ENCODE results near the gene STK32C. TPM values are rescaled to one million over a fixed set of nuclear protein-coding genes. Genes with fewer than 3 reads are reported as not detected.

Gene STK32C
- polyA plus RNA-seq, 2 donors: 4.5 to 5.6 TPM

- no peaks in the 10 kb centered on the region for H3K9me3 ChIP-seq (ENCODE audit: control insufficient read depth in 2 of 2, insufficient read depth in 1 of 2, low read depth in 1 of 2, low read length in 1 of 2)
- H3K27ac ChIP-seq (ENCODE audit: low read depth in 2 of 2, low read length in 1 of 2): no peak overlapping the region
- H3K4me1 ChIP-seq (ENCODE audit: control insufficient read depth in 2 of 2, insufficient read depth in 2 of 2, low read length in 1 of 2): peaks cover 0 to 6% of the 10 kb centered on the region in 2 donors
- no peaks in the 10 kb centered on the region for H3K36me3 ChIP-seq (ENCODE audit: control insufficient read depth in 2 of 2, insufficient read depth in 2 of 2, low read length in 1 of 2)
- H3K27me3 ChIP-seq (ENCODE audit: control insufficient read depth in 1 of 2, insufficient read depth in 2 of 2, low read length in 2 of 2): peaks cover 0 to 2% of the 10 kb centered on the region in 2 donors
- no peak overlapping the region for H3K4me3 ChIP-seq (ENCODE audit: low read depth in 1 of 2, low read length in 2 of 2)
- WGBS, 2 donors: 90 to 92% methylated on average over 12 of the region's 12 CpGs
Observed at GRCh38 chr10:132313305-132313704, 5.6 kb upstream of the STK32C start.

GRCh38 chr10:132311338-132311939 is 3.7 kb upstream of the STK32C start:
- peaks cover 0 to 2% of the 10 kb centered on the region in 2 donors for H3K27me3 ChIP-seq (ENCODE audit: control insufficient read depth in 1 of 2, insufficient read depth in 2 of 2, low read length in 2 of 2)
- 65 to 74% methylated on average over 18 of the region's 18 CpGs for WGBS, 2 donors
- no peaks in the 10 kb centered on the region for H3K36me3 ChIP-seq (ENCODE audit: control insufficient read depth in 2 of 2, insufficient read depth in 2 of 2, low read length in 1 of 2)
- H3K9me3 ChIP-seq (ENCODE audit: control insufficient read depth in 2 of 2, insufficient read depth in 1 of 2, low read depth in 1 of 2, low read length in 1 of 2): no peaks in the 10 kb centered on the region
- H3K4me1 ChIP-seq (ENCODE audit: control insufficient read depth in 2 of 2, insufficient read depth in 2 of 2, low read length in 1 of 2): peaks cover 5 to 12% of the 10 kb centered on the region in 2 donors
- H3K27ac ChIP-seq (ENCODE audit: low read depth in 2 of 2, low read length in 1 of 2): no peak overlapping the region
- H3K4me3 ChIP-seq (ENCODE audit: low read depth in 1 of 2, low read length in 2 of 2): no peak overlapping the region

GRCh38 chr10:132310701-132311337 is 3.1 kb upstream of the STK32C start:
- Histone ChIP-seq H3K4me3 (ENCODE audit: low read depth in 1 of 2, low read length in 2 of 2) (no peak overlapping the region), H3K27me3 (ENCODE audit: control insufficient read depth in 1 of 2, insufficient read depth in 2 of 2, low read length in 2 of 2) (peaks cover 0 to 2% of the 10 kb centered on the region in 2 donors), H3K4me1 (ENCODE audit: control insufficient read depth in 2 of 2, insufficient read depth in 2 of 2, low read length in 1 of 2) (peaks cover 5 to 12% of the 10 kb centered on the region in 2 donors), H3K27ac (ENCODE audit: low read depth in 2 of 2, low read length in 1 of 2) (no peak overlapping the region), H3K9me3 (ENCODE audit: control insufficient read depth in 2 of 2, insufficient read depth in 1 of 2, low read depth in 1 of 2, low read length in 1 of 2) (no peaks in the 10 kb centered on the region), H3K36me3 (ENCODE audit: control insufficient read depth in 2 of 2, insufficient read depth in 2 of 2, low read length in 1 of 2) (no peaks in the 10 kb centered on the region)
- 73 to 80% methylated on average over 17 of the region's 17 CpGs for WGBS, 2 donors

- H3K9me3 ChIP-seq (ENCODE audit: control insufficient read depth in 2 of 2, insufficient read depth in 1 of 2, low read depth in 1 of 2, low read length in 1 of 2): no peaks in the 10 kb centered on the region
- WGBS, 2 donors: 85 to 87% methylated on average over 7 of the region's 7 CpGs
- peaks cover 0 to 2% of the 10 kb centered on the region in 2 donors for H3K27me3 ChIP-seq (ENCODE audit: control insufficient read depth in 1 of 2, insufficient read depth in 2 of 2, low read length in 2 of 2)
- peaks cover 5 to 12% of the 10 kb centered on the region in 2 donors for H3K4me1 ChIP-seq (ENCODE audit: control insufficient read depth in 2 of 2, insufficient read depth in 2 of 2, low read length in 1 of 2)
- peak overlapping the region in 1 of 2 donors; percentile 1 for H3K4me3 ChIP-seq (ENCODE audit: low read depth in 1 of 2, low read length in 2 of 2)
- no peaks in the 10 kb centered on the region for H3K36me3 ChIP-seq (ENCODE audit: control insufficient read depth in 2 of 2, insufficient read depth in 2 of 2, low read length in 1 of 2)
- no peak overlapping the region for H3K27ac ChIP-seq (ENCODE audit: low read depth in 2 of 2, low read length in 1 of 2)
Observed at GRCh38 chr10:132309879-132310591, 2.3 kb upstream of the STK32C start.

GRCh38 chr10:132309471-132309865 is 1.7 kb upstream of the STK32C start:
- Histone ChIP-seq H3K27me3 (ENCODE audit: control insufficient read depth in 1 of 2, insufficient read depth in 2 of 2, low read length in 2 of 2) (peaks cover 0 to 2% of the 10 kb centered on the region in 2 donors), H3K9me3 (ENCODE audit: control insufficient read depth in 2 of 2, insufficient read depth in 1 of 2, low read depth in 1 of 2, low read length in 1 of 2) (no peaks in the 10 kb centered on the region), H3K4me1 (ENCODE audit: control insufficient read depth in 2 of 2, insufficient read depth in 2 of 2, low read length in 1 of 2) (peaks cover 5 to 12% of the 10 kb centered on the region in 2 donors), H3K4me3 (ENCODE audit: low read depth in 1 of 2, low read length in 2 of 2) (no peak overlapping the region), H3K27ac (ENCODE audit: low read depth in 2 of 2, low read length in 1 of 2) (no peak overlapping the region), H3K36me3 (ENCODE audit: control insufficient read depth in 2 of 2, insufficient read depth in 2 of 2, low read length in 1 of 2) (no peaks in the 10 kb centered on the region)
- 76 to 79% methylated on average over 12 of the region's 12 CpGs for WGBS, 2 donors

- H3K27ac ChIP-seq (ENCODE audit: low read depth in 2 of 2, low read length in 1 of 2): peak overlapping the region in 1 of 2 donors; percentile 85
- peaks cover 5 to 12% of the 10 kb centered on the region in 2 donors for H3K4me1 ChIP-seq (ENCODE audit: control insufficient read depth in 2 of 2, insufficient read depth in 2 of 2, low read length in 1 of 2)
- H3K4me3 ChIP-seq (ENCODE audit: low read depth in 1 of 2, low read length in 2 of 2): peak overlapping the region; percentile 54 to 75
- H3K27me3 ChIP-seq (ENCODE audit: control insufficient read depth in 1 of 2, insufficient read depth in 2 of 2, low read length in 2 of 2): peaks cover 0 to 2% of the 10 kb centered on the region in 2 donors
- 21% methylated on average over 55 to 61 of the region's 61 CpGs for WGBS, 2 donors
- H3K9me3 ChIP-seq (ENCODE audit: control insufficient read depth in 2 of 2, insufficient read depth in 1 of 2, low read depth in 1 of 2, low read length in 1 of 2): no peaks in the 10 kb centered on the region
- no peaks in the 10 kb centered on the region for H3K36me3 ChIP-seq (ENCODE audit: control insufficient read depth in 2 of 2, insufficient read depth in 2 of 2, low read length in 1 of 2)
Observed at GRCh38 chr10:132308587-132309470, 1.1 kb upstream of the STK32C start.

GRCh38 chr10:132306864-132307751 is 642 bp downstream of the STK32C start:
- peak overlapping the region in 1 of 2 donors; percentile 35 for H3K27ac ChIP-seq (ENCODE audit: low read depth in 2 of 2, low read length in 1 of 2)
- H3K36me3 ChIP-seq (ENCODE audit: control insufficient read depth in 2 of 2, insufficient read depth in 2 of 2, low read length in 1 of 2): no peaks in the 10 kb centered on the region
- peaks cover 5 to 12% of the 10 kb centered on the region in 2 donors for H3K4me1 ChIP-seq (ENCODE audit: control insufficient read depth in 2 of 2, insufficient read depth in 2 of 2, low read length in 1 of 2)
- H3K27me3 ChIP-seq (ENCODE audit: control insufficient read depth in 1 of 2, insufficient read depth in 2 of 2, low read length in 2 of 2): peaks cover 0 to 2% of the 10 kb centered on the region in 2 donors
- WGBS, 2 donors: 4 to 5% methylated on average over 88 to 98 of the region's 98 CpGs
- H3K9me3 ChIP-seq (ENCODE audit: control insufficient read depth in 2 of 2, insufficient read depth in 1 of 2, low read depth in 1 of 2, low read length in 1 of 2): no peaks in the 10 kb centered on the region
- H3K4me3 ChIP-seq (ENCODE audit: low read depth in 1 of 2, low read length in 2 of 2): peak overlapping the region; percentile 54 to 59

- Histone ChIP-seq H3K27me3 (ENCODE audit: control insufficient read depth in 1 of 2, insufficient read depth in 2 of 2, low read length in 2 of 2) (peaks cover 0 to 2% of the 10 kb centered on the region in 2 donors), H3K9me3 (ENCODE audit: control insufficient read depth in 2 of 2, insufficient read depth in 1 of 2, low read depth in 1 of 2, low read length in 1 of 2) (no peaks in the 10 kb centered on the region), H3K4me1 (ENCODE audit: control insufficient read depth in 2 of 2, insufficient read depth in 2 of 2, low read length in 1 of 2) (peaks cover 5 to 12% of the 10 kb centered on the region in 2 donors), H3K4me3 (ENCODE audit: low read depth in 1 of 2, low read length in 2 of 2) (no peak overlapping the region), H3K36me3 (ENCODE audit: control insufficient read depth in 2 of 2, insufficient read depth in 2 of 2, low read length in 1 of 2) (no peaks in the 10 kb centered on the region), H3K27ac (ENCODE audit: low read depth in 2 of 2, low read length in 1 of 2) (no peak overlapping the region)
- WGBS, 2 donors: 96 to 97% methylated on average over 16 of the region's 16 CpGs
Observed at GRCh38 chr10:132306343-132306685, 1.4 kb downstream of the STK32C start.

Data from esophagus (tissue), 2 donors.